GM12892 (cell line): ENCODE data around the gene C1QTNF12.

ENCODE experiments used
- POLR2A ChIP-seq: IDR thresholded peaks from 2 replicates; pipeline ENCODE4 v1.6.1; 2011; ENCODE audit warnings: low read depth, low read length, control low read depth
- POLR2AphosphoS5 ChIP-seq: IDR thresholded peaks from 2 replicates; pipeline ENCODE4 v1.6.1; 2011; ENCODE audit warnings: low read depth, low read length, control low read depth
- TAF1 ChIP-seq: IDR thresholded peaks from 2 replicates; pipeline ENCODE4 v1.6.1; 2011; ENCODE audit warnings: low read depth, mild to moderate bottlenecking, control low read depth, low read length, borderline replicate concordance

DNA sequence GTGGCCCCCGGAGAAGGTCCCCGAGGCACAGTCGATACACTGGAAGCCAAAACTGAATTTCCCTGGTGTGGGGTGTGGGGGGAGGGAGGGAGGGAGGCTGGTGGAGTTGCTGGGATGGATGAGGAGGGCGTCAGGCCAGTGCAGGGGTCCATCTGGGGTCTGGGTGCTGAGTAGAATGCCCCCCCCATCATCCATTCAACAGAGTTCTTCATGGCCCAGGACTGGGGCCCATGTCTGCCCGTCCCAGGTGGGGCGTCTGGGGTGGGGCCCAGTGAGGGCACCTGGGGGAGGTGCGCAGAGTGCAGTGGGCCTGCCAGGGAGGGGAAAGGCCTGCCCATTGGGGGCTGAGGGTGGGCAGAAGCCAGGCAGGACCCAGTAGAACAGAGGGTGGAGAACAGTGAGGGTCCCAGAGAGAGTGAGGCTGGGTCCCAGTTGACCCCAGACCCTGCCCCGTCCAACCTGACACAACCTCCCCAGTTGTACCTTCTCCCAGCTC lies 42.0 kb downstream of the C1QTNF12 start:
- TF ChIP-seq POLR2A: no peak
- TF ChIP-seq POLR2AphosphoS5: no peak
- TF ChIP-seq TAF1: no peak
